SKM-1 (cell line): ENCODE results near the gene A3GALT2.
A peak's percentile ranks its signal among the peaks of the same experiment; 100 is the strongest.

Experiments used
- DNase-seq: peaks from one replicate; lab custom pipeline; 2025; ENCODE audit not compliant: unreplicated experiment; lab: John Stamatoyannopoulos, UW

A3GALT2 gene

DNA sequence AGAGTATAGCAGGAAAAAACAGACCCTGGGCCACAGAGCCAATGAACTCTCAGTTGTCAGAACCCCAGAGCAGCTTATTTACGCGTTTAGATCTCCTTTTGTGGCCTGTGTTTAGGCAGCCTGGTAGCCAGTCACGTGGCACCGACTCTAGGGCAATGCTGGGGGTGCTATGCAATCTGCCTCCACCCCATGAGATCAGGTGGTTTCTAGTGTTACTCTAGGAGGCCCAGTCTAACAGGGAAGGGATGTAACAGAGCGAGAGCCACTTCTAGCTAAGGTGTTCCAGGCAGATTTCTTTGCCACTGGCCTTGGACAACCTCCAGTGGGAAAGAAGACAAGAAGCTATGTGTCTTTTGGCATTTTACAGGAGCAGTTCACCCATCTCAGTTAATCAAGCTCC is 12.0 kb upstream of the A3GALT2 start:
- DNase-seq = no peak

DNA sequence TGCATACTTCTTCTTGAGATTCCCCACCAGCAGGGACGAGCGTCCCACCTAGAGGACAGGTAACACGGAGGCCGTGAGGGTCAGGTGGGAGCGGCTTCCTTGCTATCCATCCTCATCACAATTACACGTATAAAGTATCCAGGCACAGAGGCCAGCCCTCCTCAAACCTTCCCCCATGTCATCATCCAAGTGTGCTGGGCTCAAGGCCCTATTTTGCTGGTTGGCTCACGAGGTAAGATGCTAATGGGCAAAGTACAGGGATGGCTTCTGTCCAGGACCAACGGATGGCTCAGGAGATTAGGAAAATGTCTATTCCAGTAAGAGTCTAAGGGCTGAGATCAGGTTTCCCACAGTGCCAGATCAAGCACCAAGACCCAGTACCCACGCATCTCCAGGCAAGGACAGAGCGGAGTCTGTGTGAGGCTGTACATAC is 11.5 kb upstream of the A3GALT2 start:
- no peak for DNase-seq

DNA sequence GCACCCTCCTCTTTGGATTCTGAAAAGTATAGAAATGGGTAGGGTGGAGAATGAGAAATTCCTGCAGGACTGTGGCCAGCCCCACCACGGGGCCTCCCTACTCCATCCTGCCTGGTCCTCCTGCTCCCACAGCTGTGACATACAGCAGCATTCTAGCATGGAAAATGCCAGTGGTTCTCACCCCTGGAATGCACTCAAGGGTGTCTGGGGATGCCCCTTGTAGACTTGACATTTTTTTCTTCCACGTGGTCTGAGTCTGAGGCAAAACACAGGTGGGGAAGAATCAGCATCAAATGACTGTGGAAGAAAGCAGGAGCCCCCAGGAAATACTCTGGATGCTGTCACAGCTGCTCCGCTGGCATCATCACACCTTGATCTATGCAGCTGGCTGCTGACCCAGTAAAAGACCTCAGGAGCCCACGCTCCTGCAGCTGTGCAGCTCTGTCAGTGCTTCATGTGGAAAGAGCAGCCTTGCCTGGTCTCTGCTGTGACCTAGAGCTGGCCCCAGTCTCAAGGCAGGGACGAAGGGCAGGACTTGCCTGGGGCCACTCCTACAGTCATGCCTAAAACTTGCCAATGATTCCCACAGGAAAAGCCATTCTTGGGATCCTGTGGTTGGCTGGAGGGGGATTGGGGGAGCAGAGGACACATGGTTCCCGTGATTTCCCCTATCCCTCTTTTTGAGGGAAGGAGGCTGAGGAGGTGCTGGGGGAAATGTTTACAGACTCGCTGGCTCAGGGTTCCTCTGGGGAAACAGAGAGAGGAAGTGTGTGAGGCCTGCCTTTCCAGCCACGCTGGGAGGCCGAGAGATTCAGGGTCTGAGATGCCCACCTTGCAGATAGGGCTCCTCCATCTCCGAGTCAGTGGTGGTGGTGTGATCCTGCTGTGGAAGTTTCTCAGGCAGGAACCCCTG is 10.8 kb upstream of the A3GALT2 start:
- no peak for DNase-seq

DNA sequence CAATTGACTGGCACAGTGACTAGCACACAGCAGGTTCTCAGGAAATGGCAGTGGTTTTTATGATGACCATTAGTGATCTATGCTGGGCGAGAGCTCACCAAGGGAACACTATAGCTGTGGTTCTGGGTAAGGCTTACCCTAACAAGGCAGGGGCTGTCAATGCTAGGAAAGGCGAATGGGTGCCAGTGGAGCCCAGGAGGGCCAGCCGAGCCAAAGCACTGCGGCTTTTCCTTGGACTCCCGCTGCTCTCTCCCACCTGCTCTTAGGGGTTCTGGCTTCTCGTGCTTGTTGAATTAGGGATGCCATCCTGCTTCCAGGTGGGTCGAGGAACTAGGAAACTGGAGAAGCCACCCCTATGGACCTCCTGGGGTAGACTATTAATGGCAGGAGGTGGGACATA is 10.0 kb upstream of the A3GALT2 start:
- DNase-seq = no peak

DNA sequence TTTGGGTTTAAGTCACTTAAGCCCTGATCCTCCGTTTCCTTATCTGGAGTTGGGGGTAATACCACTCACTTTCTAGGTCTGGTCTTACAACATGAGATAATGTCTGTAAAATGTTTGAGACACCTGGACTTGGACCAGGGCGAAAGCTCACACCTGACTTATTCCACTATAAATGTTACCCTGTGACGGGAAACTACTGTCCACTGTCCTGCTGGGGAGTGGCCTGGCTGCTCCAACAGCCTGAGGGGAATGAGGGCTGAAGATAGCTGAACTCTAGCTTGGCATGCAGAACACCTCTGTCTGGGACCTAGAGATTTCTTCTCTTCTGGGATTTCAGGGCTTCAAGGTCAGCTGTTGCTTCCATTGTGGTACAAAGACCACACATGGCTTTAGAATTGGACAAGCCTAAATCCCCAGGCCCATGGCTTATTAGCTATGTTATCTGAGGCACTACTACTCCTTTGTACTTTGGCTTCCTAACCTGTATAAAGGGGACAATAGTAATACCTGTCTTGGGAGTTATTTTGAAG is 9.5 kb upstream of the A3GALT2 start:
- DNase-seq = no peak

DNA sequence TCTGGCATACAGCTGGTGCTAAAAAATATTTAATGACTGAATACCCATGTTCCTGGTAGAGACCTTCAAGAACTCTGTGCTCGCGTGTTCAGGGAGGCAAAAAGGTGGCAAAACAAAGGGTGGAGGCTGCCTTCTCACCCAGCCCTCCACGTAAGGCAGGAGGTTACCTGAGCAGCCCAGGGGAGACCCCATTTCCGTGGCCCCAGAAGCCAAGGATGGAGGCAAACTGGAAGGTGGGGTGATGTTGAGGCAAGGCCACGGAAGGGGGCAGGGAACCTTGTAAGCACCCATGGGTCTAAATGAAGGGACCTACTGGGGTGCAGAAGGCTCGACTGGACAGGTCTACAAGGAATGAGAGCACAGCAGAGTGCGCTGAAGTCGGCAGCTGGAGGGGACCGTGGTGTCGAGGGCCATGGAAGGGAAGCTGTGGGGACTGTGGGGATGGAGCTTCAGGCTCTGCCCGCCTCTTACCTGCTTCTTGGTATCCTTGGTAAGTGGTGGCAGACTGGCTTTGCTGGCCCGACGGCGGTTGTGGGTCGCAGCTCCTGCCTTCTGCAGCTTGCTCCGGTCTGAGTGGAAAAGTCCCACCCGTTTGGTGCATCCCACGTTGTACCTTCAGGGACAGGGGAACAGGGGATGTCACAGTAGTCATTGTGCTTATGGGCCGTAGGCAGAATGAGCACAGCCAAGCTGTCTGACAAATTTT is 8.9 kb upstream of the A3GALT2 start:
- DNase-seq = no peak

DNA sequence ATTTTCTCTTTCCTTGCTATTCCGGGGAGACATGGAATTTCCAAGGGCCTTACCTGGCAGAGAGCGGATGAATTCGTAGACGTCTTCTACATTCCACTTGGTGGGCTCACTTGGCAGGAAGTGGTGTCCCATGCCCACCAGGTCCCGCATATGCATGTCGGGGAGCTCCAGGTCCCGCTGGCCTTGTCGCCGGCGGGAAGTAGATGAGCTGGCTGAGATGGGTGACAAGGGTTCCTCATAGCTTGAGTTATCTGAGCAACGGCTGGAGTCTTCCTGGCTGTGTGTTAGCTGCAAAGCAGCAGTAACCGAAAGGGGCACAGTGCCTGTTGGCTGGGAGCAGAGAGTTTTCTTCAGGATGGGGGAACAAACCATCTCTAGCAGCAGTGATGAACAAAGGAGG is 7.9 kb upstream of the A3GALT2 start:
- DNase-seq = no peak

DNA sequence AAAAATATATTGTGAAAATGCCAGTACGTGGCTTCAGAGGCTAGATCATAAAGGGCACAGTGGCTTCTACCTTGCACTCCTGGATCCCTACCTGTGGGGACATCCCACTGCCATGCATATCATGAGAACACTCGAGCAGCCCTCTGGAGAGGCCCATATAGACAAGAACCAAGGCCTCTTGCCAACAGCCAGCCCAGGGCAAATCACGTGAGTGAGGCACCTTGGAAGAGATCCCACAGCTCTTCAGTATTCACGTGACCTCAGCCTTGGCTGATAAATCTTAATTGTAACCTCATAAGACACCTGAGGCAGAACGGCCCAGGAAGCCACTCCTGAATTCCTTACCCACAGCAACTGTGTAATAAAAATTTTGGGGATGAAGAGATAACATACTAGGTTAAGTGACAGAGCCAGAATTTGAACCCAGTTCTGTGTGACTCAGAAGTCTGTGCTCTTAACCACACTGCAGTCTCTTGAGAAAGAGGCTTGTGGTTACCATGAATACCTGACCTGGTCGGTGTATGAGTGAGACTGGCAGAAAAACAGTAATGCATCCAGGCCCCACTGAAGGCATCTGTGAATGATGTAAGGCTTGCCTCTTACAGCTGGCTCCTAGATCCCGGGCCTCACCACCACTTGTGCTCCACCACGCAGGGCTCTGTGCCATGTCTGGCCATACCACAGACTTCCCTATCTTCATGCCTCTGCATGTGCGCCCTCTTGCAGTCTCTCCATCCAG is 6.9 kb upstream of the A3GALT2 start:
- DNase-seq = peak; percentile 41

DNA sequence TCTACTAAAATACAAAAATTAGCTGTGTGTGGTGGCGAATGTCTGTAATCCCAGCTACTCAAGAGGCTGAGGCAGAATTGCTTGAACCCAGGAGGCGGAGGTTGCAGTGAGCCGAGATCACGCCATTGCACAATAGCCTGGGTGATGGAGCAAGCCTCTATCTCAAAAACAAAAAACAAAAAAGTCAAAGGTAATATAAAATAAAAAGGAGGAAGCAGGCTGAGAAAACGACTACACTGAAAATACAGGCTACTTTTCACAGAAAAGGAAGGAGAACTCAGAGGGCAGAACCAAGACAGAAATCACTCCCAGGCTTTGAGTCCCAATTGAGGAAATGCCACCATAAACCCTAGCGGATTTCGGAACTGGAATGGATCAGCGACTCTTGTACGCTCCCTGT is 5.9 kb upstream of the A3GALT2 start:
- DNase-seq = peak; percentile 13

DNA sequence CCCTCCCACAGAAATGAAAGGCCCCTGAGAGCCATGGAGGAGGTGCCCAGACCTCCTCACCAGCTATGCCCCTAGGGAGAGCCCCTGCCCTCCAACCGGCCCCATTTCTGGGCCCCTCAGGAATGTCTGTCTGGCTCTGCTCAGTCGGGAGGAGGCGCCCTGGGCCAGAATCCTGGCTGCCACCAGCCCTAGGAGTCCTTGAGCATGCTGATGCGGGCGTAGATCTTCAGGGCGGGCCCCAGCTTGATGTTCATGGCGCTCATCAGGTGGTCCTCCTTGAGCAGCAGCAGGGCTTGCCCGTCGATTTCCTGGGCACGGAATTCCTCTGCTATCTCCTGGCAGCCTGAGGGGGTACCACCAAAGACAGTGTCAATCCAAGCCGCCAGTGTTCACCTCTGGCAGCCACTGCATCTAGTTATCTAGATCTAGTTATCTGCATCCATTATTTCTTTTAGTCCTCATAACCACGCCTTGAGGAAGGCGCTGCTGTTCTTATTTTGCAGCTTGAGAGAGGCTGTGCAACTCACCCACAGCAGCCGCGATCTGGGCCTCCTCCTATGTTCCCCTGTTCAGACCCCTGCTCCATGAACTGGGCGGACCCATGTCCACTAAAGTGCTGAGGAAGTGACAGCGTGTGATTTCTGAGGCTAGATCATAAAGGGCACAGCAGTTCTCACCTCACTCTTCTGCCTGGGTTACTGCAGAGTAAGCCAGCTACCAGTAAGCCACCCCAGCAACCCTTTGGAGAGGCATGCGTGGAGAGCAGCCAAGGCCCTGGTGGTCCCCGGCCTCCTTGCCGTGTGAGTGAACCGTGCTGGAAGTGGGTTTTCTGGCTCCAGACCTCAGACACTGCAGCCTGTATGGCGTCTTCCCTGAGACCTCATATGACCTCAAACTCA is 4.0 kb upstream of the A3GALT2 start:
- no peak for DNase-seq

DNA sequence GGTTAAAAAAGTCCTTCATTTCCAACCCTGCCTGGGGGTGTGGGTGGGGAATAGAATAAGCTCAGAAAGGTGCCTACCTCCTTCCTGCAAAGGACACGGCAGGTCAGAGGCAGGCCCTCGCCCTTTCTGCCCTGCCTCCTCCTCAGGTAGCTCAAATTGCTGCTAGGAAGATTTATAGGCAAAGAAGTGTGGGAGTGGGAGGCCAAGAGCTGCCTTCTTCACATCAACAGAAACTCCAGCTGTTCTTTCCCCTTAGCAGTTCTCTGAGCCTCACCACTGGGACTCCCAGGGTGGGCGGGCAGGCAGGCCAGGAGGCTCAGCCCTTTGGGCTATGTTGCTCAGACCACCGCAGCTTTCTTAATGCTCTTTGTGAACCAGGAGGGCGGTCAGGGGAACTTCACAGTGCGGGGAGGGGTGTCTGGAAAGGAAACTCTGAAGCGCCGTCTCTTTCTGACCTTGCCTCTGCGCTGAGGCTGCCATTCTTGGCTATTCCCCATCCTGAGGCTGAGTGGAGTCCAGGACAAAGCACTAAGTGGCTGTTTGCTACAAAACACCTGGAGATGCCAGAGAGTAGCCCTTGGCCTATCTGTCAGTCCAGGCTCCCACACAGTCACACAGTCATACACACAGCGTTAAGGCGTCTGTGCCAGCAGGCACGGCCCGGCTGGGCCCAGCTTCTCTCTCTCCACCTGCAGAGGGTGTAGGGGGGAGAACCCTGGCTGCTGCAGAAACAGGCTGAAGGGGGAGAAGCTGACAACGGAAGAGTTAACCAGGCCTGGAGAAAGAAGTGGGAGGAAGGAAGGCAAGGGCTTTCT is 3.0 kb upstream of the A3GALT2 start:
- no peak for DNase-seq

DNA sequence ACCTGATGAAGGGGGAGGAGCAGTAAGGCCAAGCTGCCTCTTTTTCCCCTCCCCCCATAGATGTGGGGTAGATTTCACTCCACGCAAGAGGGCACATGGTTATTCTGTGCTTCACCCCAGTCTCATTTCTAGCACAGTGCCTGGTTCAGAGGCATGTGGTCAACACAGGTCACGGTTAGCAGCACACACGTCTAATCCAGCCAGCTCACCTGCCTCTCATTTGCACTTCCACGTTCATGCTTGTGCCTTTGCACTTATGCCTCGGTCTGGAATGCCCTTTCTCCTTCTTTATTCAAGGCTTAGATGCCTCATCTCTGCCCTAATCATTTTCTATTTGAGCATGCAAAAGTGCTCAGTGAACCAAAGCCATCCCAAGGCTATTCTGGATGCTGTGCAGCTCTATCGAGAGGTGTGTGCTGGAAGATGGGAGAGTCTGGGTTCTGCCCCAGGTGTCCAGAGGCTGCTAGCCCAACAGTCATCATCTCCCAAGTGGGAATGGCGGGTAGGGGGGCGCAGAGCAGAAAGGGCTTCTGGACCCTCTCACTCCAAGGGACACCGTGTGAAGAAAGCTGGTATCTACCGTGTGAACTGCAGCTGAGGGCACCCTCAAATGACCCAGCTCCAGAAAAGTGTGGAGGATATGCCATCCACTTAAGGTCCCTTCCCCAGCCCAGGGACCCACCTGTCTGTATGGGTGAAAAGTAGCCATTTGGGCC is 2.1 kb upstream of the A3GALT2 start:
- DNase-seq = no peak

DNA sequence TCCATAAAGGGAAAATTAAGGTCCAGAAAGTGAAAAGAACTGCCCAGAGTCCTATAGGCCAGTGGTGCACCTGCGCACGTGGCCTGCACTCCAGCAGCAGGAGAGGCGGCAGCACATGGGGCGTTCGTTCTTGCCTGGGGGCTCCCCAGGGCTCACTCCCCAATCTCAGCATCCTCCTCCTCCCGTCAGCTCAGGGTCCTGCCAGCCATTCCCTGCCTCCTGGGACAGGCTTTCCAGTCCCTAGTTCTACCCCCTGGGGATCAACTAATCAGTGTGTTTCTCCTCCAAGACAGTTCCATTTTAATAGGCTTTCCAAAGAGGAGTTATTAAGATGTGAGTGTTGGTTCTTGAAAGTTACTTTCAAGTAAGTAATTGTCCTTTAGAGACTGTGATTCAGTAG is 1.2 kb upstream of the A3GALT2 start:
- no peak for DNase-seq

DNA sequence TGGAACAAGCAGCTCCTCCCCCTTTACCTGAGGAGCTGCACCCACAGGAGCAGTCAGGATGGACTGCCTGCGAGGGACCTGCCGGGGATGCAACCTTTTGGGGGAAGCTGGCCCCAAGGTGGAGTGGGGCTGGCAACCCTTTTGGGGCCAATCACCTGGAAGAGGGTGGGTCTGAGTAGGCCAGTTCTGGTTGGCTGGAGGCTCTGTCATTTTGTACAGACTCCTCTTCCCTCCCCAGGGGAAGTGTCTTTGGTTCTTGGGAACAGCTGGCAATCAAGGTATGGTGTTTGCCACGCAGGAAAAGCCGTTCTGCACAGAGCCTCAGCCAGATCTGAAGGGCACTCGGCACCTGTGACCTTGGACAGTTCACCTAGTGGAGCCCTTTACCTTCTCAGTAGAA is 280 bp upstream of the A3GALT2 start:
- DNase-seq = no peak

DNA sequence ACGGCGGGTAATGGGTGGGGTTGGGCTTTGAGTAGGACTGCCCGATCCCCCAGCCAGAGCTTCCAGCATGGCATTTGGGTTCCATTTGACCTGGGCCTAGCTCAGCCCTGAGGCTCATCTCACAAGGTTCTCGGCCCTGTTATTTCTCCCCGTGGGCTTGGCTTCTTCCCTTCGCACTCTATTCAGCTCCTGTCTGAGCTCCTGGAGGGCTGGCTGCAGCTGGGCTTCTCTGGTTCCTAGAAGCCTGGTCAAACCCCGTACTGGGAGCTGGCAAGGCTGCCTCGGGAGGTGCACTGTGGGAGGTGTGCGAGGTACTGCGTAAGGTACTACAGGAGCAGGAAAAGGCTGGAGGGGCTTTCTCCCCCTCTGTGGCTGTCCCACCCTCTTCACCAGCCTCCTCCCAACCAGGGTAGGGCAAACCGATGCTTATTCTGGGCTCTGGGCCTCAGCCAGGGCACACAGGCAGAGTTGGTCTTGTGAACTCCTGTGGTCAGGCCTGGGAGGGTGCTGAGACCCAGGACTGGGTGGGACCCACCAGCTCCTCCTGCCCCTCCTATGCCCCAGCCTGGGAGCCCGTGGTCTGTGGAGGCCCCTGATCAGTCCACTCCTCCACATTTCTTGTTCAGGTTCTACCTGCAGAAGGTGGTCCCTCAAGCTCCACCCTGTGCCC is 814 bp downstream of the A3GALT2 start:
- DNase-seq = no peak

DNA sequence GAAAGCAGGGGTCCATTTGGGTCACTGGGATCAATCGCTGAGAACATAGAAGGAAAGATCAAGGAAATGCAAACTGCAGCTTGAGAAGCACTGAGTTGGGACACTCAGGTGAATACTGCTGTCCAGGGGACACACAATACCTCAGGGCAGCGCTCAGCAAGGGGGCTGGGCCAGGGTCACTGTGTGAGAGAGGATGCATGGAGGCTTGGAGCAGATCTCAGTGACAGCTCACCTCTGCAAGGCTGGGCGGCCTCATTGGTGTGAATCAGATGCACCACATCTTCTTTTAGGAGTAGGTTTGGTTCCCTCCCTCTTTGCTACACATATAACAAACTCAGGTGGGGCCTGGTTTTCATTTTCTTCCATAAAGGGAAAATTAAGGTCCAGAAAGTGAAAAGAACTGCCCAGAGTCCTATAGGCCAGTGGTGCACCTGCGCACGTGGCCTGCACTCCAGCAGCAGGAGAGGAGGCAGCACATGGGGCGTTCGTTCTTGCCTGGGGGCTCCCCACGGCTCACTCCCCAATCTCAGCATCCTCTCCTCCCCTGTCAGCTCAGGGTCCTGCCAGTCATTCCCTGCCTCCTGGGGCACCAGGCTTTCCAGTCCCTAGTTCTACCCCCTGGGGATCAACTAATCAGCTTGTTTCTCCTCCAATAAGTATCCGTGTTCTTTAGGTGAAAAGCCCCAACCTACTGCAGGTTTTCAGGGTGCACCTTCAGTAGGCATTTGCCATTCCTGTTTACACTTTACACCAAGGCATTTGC is 1.5 kb downstream of the A3GALT2 start:
- no peak for DNase-seq

DNA sequence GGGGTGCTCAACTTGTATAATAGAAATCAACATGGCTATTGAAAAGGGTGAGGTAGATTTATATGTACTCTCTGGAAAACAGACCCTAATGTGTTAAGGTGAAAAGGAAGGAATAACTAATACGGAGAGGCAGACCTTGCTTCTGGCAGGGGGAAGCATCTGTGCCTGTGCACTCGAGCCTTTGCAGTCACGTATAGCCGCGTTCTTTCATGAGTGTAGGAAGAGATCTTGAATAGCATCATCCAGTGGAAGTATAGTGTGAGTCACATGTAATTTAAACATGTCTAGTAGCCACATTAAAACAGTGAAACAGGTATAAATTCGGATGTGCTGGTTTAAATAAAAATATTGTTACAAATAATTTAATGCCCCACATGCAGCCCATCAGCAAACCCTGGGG is 3.0 kb downstream of the A3GALT2 start:
- DNase-seq = no peak

DNA sequence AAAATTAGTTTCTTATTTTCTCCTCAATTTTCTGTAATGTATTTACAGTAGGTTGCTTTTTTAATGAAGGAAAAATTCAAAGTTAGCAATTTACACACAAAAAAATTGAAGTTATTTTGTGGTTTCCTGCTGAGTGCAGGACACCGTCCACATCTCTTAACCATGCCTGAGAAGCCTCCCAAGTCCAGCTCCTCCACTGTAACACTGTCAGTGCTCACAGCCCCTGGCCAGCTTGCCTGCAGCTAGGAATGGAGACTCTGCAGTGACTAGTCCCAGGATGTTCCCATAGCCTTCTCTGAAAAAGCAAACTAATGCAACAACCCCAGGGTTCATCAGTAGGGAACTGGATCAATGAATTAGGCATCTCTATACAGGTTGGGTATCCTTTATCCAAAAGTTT is 3.5 kb downstream of the A3GALT2 start:
- DNase-seq = no peak
